Dendritic cell treated with granulocyte-macrophage colony-stimulating factor and Interleukin-4, amounts not matched to agents 40 ng/mL and 50 ng/mL, for 4 days (primary cell): ENCODE data around the gene ITIH1.

Experiments
- H3K27ac Mint-ChIP-seq: one replicate; pipeline ENCODE4 v1.8.0; 2022; ENCODE audit warnings: mild to moderate bottlenecking, mixed read lengths
- H3K27me3 Mint-ChIP-seq: one replicate; pipeline ENCODE4 v1.8.0; 2022; ENCODE audit warnings: mild to moderate bottlenecking, mixed read lengths
- H3K36me3 Mint-ChIP-seq: one replicate; pipeline ENCODE4 v1.8.0; 2022; ENCODE audit warnings: low read depth, mixed read lengths
- H3K4me1 Mint-ChIP-seq: one replicate; pipeline ENCODE4 v1.8.0; 2022; ENCODE audit warnings: low read depth, mixed read lengths
- H3K4me3 Mint-ChIP-seq: one replicate; pipeline ENCODE4 v1.8.0; 2022; ENCODE audit warnings: mild to moderate bottlenecking, moderate library complexity, mixed read lengths
- H3K9me3 Mint-ChIP-seq: one replicate; pipeline ENCODE4 v1.8.0; 2022; ENCODE audit warnings: mixed read lengths
- intact Hi-C: fragments of 100-400 bp; cut with micrococcal nuclease; formaldehyde crosslinking; loops from one replicate; pipeline ENCODE4 v1.15.0; 2022

Gene ITIH1

GRCh38 chr3:52805270-52806039 lies 28.1 kb downstream of the ITIH1 start:
- Mint-ChIP-seq H3K27ac (no peak overlapping the region), H3K4me1 (no peaks in the 10 kb centered on the region), H3K27me3 (peaks cover 5% of the 10 kb centered on the region), H3K36me3 (no peaks in the 10 kb centered on the region), H3K4me3 (no peak overlapping the region), H3K9me3 (no peaks in the 10 kb centered on the region)
- intact Hi-C loops: no loop called here

- Mint-ChIP-seq H3K27me3 (peaks cover 5% of the 10 kb centered on the region), H3K4me3 (no peak overlapping the region), H3K9me3 (no peaks in the 10 kb centered on the region), H3K4me1 (no peaks in the 10 kb centered on the region), H3K27ac (no peak overlapping the region), H3K36me3 (no peaks in the 10 kb centered on the region)
- intact Hi-C loops: no loop called here
Observed at GRCh38 chr3:52809149-52809548, 31.8 kb downstream of the ITIH1 start.

- no peaks in the 10 kb centered on the region for H3K4me1 Mint-ChIP-seq
Observed at GRCh38 chr3:52809662-52810377, 32.4 kb downstream of the ITIH1 start.

GRCh38 chr3:52810923-52811322 lies 33.5 kb downstream of the ITIH1 start:
- H3K36me3 Mint-ChIP-seq: no peaks in the 10 kb centered on the region
- H3K9me3 Mint-ChIP-seq: no peaks in the 10 kb centered on the region
- H3K4me3 Mint-ChIP-seq: no peak overlapping the region
- H3K27ac Mint-ChIP-seq: no peak overlapping the region
- H3K27me3 Mint-ChIP-seq: peaks cover 5% of the 10 kb centered on the region
- no peaks in the 10 kb centered on the region for H3K4me1 Mint-ChIP-seq
- intact Hi-C loops: no loop called here

More at GRCh38 chr3:52809662-52810377, 32.4 kb downstream of the ITIH1 start:
- intact Hi-C loops: no loop called here
- Mint-ChIP-seq H3K27me3 (peaks cover 5% of the 10 kb centered on the region), H3K4me3 (no peak overlapping the region), H3K27ac (no peak overlapping the region), H3K9me3 (no peaks in the 10 kb centered on the region), H3K36me3 (no peaks in the 10 kb centered on the region)

- Mint-ChIP-seq H3K27me3 (peaks cover 5% of the 10 kb centered on the region), H3K4me1 (no peaks in the 10 kb centered on the region), H3K27ac (no peak overlapping the region), H3K36me3 (no peaks in the 10 kb centered on the region), H3K4me3 (no peak overlapping the region), H3K9me3 (no peaks in the 10 kb centered on the region)
- intact Hi-C loops: no loop called here
Observed at GRCh38 chr3:52811452-52812011, 34.1 kb downstream of the ITIH1 start.

GRCh38 chr3:52813810-52814209 lies 36.4 kb downstream of the ITIH1 start:
- no peak overlapping the region for H3K4me3 Mint-ChIP-seq
- no peaks in the 10 kb centered on the region for H3K4me1 Mint-ChIP-seq
- H3K27me3 Mint-ChIP-seq: peaks cover 4% of the 10 kb centered on the region
- H3K27ac Mint-ChIP-seq: no peak overlapping the region
- intact Hi-C loops: no loop called here
- no peaks in the 10 kb centered on the region for H3K9me3 Mint-ChIP-seq
- no peaks in the 10 kb centered on the region for H3K36me3 Mint-ChIP-seq

- Mint-ChIP-seq H3K4me3 (no peak overlapping the region), H3K27ac (no peak overlapping the region), H3K27me3 (no peaks in the 10 kb centered on the region), H3K36me3 (peaks cover 6% of the 10 kb centered on the region), H3K4me1 (no peaks in the 10 kb centered on the region), H3K9me3 (no peaks in the 10 kb centered on the region)
- intact Hi-C loops: no loop called here
Observed at GRCh38 chr3:52816199-52816598, 38.8 kb downstream of the ITIH1 start.

GRCh38 chr3:52816654-52817053 lies 39.3 kb downstream of the ITIH1 start:
- Mint-ChIP-seq H3K36me3 (peaks cover 6% of the 10 kb centered on the region), H3K9me3 (no peaks in the 10 kb centered on the region), H3K4me3 (no peak overlapping the region), H3K27ac (no peak overlapping the region), H3K27me3 (no peaks in the 10 kb centered on the region), H3K4me1 (no peaks in the 10 kb centered on the region)
- intact Hi-C loops: no loop called here

GRCh38 chr3:52817221-52817620 lies 39.8 kb downstream of the ITIH1 start:
- Mint-ChIP-seq H3K27ac (no peak overlapping the region), H3K36me3 (peaks cover 6% of the 10 kb centered on the region)

GRCh38 chr3:52817860-52818259 lies 40.5 kb downstream of the ITIH1 start:
- intact Hi-C loops: no loop called here
- Mint-ChIP-seq H3K4me3 (no peak overlapping the region), H3K27me3 (no peaks in the 10 kb centered on the region), H3K36me3 (peaks cover 6% of the 10 kb centered on the region), H3K27ac (no peak overlapping the region), H3K4me1 (no peaks in the 10 kb centered on the region), H3K9me3 (no peaks in the 10 kb centered on the region)

More at GRCh38 chr3:52817221-52817620, 39.8 kb downstream of the ITIH1 start:
- Mint-ChIP-seq H3K4me3 (no peak overlapping the region), H3K27me3 (no peaks in the 10 kb centered on the region), H3K4me1 (no peaks in the 10 kb centered on the region), H3K9me3 (no peaks in the 10 kb centered on the region)
- intact Hi-C loops: no loop called here

- no peaks in the 10 kb centered on the region for H3K9me3 Mint-ChIP-seq
- H3K27me3 Mint-ChIP-seq: no peaks in the 10 kb centered on the region
- H3K27ac Mint-ChIP-seq: no peak overlapping the region
- H3K36me3 Mint-ChIP-seq: peaks cover 20% of the 10 kb centered on the region
- intact Hi-C loops: loop anchor here (5.0 kb wide), 1 partner anchor 78 kb away; no protein-coding TSS in a partner anchor
- H3K4me3 Mint-ChIP-seq: no peak overlapping the region
- no peaks in the 10 kb centered on the region for H3K4me1 Mint-ChIP-seq
Observed at GRCh38 chr3:52819936-52820335, 42.5 kb downstream of the ITIH1 start.

- Mint-ChIP-seq H3K9me3 (no peaks in the 10 kb centered on the region), H3K36me3 (peaks cover 20% of the 10 kb centered on the region), H3K27me3 (no peaks in the 10 kb centered on the region), H3K4me3 (no peak overlapping the region), H3K4me1 (no peaks in the 10 kb centered on the region), H3K27ac (no peak overlapping the region)
- intact Hi-C loops: loop anchor here (5.0 kb wide), 1 partner anchor 78 kb away; no protein-coding TSS in a partner anchor
Observed at GRCh38 chr3:52820736-52821135, 43.3 kb downstream of the ITIH1 start.

- Mint-ChIP-seq H3K9me3 (no peaks in the 10 kb centered on the region), H3K4me3 (no peak overlapping the region), H3K27ac (no peak overlapping the region), H3K27me3 (no peaks in the 10 kb centered on the region), H3K36me3 (peaks cover 20% of the 10 kb centered on the region), H3K4me1 (no peaks in the 10 kb centered on the region)
- intact Hi-C loops: loop anchor here (5.0 kb wide), 1 partner anchor 80 kb away; no protein-coding TSS in a partner anchor
Observed at GRCh38 chr3:52822363-52822762, 45.0 kb downstream of the ITIH1 start.

GRCh38 chr3:52824037-52824436 lies 46.6 kb downstream of the ITIH1 start:
- intact Hi-C loops: loop anchor here (5.0 kb wide), 1 partner anchor 82 kb away; no protein-coding TSS in a partner anchor
- Mint-ChIP-seq H3K4me3 (no peak overlapping the region), H3K27ac (no peak overlapping the region), H3K9me3 (no peaks in the 10 kb centered on the region), H3K36me3 (peaks cover 20% of the 10 kb centered on the region), H3K4me1 (no peaks in the 10 kb centered on the region), H3K27me3 (no peaks in the 10 kb centered on the region)
